Adrenal gland (tissue), 5 donors: ENCODE measurements around the gene PCSK1.
"Not testable (repeated sequence)": the region's sequence is repeated elsewhere in the genome, so short reads cannot be mapped to it uniquely, and the experiment has no call there.

Experiments
- POLR2A ChIP-seq, 2 donors: fragments of 450-650 bp; IDR thresholded peaks; one replicate each; pipeline ENCODE4 v1.6.1; 2017; ENCODE audit warnings: antibody characterized with exemption in 2 of 2, mild to moderate bottlenecking in 2 of 2, moderate library complexity in 1 of 2
- TF ChIP-seq, protein P1 (sequence below), 6 experiments: fragments of 450-650 bp in 4 of 6; fragments of 200-600 bp in 2 of 6; sonication (generic) in 1 of 6; IDR thresholded peaks; 1 replicate in 5 of 6; 2 replicates in 1 of 6; pipeline versions ENCODE4 v1.5.1 to v1.8.0; 2016 to 2021; ENCODE audit warnings: antibody characterized with exemption in 6 of 6, mild to moderate bottlenecking in 2 of 6, moderate library complexity in 1 of 6
- donor health status: DM: no; HTN: no; CAD: no.

DNA sequence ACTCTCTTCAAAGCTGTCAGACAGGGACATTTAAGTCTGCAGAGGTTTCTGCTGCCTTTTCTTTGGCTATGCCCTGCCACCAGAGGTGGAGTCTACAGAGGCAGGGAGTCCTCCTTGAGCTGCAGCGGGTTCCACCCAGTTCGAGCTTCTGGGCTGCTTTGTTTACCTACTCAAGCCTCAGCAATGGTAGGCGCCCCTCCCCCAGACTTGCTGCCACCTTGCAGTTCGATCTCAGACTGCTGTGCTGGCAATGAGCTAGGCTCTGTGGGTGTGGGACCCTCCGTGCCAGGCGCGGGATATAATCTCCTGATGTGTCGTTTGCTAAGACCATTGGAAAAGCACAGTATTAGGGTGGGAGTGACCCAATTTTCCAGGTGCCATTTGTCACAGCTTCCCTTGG is 65.7 kb downstream of the PCSK1 start:
- TF ChIP-seq POLR2A (IDR thresholded peaks at IDR 0.05) = not testable (repeated sequence)
- TF ChIP-seq, protein P1, sequence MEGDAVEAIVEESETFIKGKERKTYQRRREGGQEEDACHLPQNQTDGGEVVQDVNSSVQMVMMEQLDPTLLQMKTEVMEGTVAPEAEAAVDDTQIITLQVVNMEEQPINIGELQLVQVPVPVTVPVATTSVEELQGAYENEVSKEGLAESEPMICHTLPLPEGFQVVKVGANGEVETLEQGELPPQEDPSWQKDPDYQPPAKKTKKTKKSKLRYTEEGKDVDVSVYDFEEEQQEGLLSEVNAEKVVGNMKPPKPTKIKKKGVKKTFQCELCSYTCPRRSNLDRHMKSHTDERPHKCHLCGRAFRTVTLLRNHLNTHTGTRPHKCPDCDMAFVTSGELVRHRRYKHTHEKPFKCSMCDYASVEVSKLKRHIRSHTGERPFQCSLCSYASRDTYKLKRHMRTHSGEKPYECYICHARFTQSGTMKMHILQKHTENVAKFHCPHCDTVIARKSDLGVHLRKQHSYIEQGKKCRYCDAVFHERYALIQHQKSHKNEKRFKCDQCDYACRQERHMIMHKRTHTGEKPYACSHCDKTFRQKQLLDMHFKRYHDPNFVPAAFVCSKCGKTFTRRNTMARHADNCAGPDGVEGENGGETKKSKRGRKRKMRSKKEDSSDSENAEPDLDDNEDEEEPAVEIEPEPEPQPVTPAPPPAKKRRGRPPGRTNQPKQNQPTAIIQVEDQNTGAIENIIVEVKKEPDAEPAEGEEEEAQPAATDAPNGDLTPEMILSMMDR (IDR thresholded peaks at IDR 0.05) = not testable (repeated sequence)
